Fibroblast of lung (primary cell): ENCODE measurements around the gene FAM76B.

ENCODE experiments used
- CTCF ChIP-seq, 2 donors: IDR thresholded peaks in 1 of 2; conservative IDR thresholded peaks in 1 of 2; 1 replicate in 1 of 2; 2 replicates in 1 of 2; pipeline ENCODE4 v1.5.1; 2011 to 2012; ENCODE audit warnings: low read length in 2 of 2, control low read depth in 1 of 2, inconsistent platforms in 1 of 2, low read depth in 1 of 2, mild to moderate bottlenecking in 1 of 2
- EZH2 ChIP-seq: IDR thresholded peaks from 2 replicates; pipeline ENCODE4 v1.5.1; 2012; ENCODE audit warnings: low read length, control low read depth, mild to moderate bottlenecking; ENCODE audit errors: missing control alignments

DNA sequence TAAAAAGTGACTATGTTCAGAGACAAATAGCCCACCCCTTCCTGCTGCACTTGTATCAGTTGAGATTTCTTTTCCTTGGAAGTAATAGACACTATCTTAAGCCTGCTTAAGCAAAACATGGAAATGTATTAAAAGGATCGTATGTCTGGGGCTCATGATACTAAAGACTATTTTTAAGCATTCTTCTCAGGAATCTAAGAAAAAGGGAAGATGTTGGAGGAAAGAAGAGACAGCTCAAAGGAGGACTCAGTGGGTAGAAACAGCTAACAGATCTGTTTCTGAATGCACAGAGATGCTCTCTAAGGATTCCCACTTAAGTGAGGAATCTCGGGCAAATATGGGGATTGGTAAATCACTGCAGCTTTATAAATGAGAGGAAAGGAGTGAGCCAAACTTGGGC, 62.5 kb downstream of the FAM76B start:
- TF ChIP-seq CTCF (conservative IDR thresholded peaks at IDR 0.05 in 1 of 2, IDR thresholded peaks at IDR 0.05 in 1 of 2; ENCODE audit: low read depth in 1 of 2, low read length in 2 of 2), result no peak
- no peak for TF ChIP-seq EZH2
